ENCODE data around the gene GALNT18. TPM values are rescaled to one million over a fixed set of nuclear protein-coding genes. Genes with fewer than 3 reads are reported as not detected.

The GALNT18 gene
- total RNA-seq, 3 donors from 2014 or later, result 14.7 to 25.9 (median 16.4) TPM

DNA sequence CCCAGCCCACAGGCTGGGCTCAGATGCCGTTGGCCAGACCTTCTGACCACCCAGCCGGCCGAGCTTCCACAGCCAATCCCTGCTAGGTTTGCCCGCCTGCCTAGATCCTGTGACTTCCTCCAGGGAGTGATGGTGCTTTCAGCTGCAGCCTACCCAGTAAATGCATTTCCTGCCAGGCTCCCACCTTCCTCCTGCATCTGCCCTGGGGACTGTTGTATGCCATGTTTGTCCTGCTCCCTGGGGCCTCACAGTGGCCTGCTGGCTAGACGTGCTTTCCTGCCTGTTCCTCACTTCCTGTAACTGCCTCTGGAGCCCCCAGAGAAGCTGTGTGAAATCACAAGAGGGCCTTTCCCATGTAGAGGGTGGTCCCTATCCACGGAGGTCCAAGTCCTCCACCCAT lies 86.2 kb downstream of the GALNT18 start:
- H3K27ac ChIP-seq, result no peak overlapping the region
- no peaks in the 10 kb centered on the region for H3K9me3 ChIP-seq
- no peaks in the 10 kb centered on the region for H3K4me1 ChIP-seq
- no peaks in the 10 kb centered on the region for H3K27me3 ChIP-seq
- DNase-seq (ENCODE audit: low spot score in 2 of 2), result no peak
- no peaks in the 10 kb centered on the region for H3K36me3 ChIP-seq
- TF ChIP-seq, protein P1, sequence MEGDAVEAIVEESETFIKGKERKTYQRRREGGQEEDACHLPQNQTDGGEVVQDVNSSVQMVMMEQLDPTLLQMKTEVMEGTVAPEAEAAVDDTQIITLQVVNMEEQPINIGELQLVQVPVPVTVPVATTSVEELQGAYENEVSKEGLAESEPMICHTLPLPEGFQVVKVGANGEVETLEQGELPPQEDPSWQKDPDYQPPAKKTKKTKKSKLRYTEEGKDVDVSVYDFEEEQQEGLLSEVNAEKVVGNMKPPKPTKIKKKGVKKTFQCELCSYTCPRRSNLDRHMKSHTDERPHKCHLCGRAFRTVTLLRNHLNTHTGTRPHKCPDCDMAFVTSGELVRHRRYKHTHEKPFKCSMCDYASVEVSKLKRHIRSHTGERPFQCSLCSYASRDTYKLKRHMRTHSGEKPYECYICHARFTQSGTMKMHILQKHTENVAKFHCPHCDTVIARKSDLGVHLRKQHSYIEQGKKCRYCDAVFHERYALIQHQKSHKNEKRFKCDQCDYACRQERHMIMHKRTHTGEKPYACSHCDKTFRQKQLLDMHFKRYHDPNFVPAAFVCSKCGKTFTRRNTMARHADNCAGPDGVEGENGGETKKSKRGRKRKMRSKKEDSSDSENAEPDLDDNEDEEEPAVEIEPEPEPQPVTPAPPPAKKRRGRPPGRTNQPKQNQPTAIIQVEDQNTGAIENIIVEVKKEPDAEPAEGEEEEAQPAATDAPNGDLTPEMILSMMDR (IDR thresholded peaks at IDR 0.05), result no peak
- TF ChIP-seq POLR2A (IDR thresholded peaks at IDR 0.05) (no peak), POLR2AphosphoS5 (IDR thresholded peaks at IDR 0.05) (no peak)
- intact Hi-C loops (cut with DNase I; ENCODE audit: low total_unique reads), result loop anchor here (1.0 kb wide), 1 partner anchor 16 kb away; no protein-coding TSS in a partner anchor
- no peak overlapping the region for H3K4me3 ChIP-seq

DNA sequence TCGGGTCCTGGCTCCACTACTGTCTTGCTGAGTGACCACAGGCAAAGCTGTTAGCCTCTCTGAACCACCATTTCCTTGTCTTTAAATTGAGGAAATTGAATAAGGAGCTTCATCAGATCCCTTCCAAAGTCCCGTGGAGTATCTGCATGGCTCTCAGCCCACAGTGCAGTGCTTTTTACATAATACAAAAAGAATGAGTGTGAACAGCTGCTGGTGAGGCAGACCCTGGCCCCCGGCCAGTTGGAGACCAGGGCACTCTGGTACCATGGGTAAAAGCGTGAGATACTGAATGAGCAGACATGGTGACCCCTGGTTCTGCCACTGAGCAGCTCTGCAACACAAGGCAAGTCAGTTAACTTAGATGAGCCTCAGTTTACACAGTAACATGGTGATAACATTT lies 86.8 kb downstream of the GALNT18 start:
- H3K27ac ChIP-seq, result no peak overlapping the region
- no peaks in the 10 kb centered on the region for H3K4me1 ChIP-seq
- DNase-seq (ENCODE audit: low spot score in 2 of 2), result no peak
- TF ChIP-seq, protein P1 (IDR thresholded peaks at IDR 0.05), result no peak
- TF ChIP-seq POLR2AphosphoS5 (IDR thresholded peaks at IDR 0.05) (no peak), POLR2A (IDR thresholded peaks at IDR 0.05) (no peak)
- H3K36me3 ChIP-seq, result no peaks in the 10 kb centered on the region
- intact Hi-C loops (cut with DNase I; ENCODE audit: low total_unique reads), result loop anchor here (1.0 kb wide), 1 partner anchor 16 kb away; no protein-coding TSS in a partner anchor
- H3K27me3 ChIP-seq, result no peaks in the 10 kb centered on the region
- no peak overlapping the region for H3K4me3 ChIP-seq
- no peaks in the 10 kb centered on the region for H3K9me3 ChIP-seq

DNA sequence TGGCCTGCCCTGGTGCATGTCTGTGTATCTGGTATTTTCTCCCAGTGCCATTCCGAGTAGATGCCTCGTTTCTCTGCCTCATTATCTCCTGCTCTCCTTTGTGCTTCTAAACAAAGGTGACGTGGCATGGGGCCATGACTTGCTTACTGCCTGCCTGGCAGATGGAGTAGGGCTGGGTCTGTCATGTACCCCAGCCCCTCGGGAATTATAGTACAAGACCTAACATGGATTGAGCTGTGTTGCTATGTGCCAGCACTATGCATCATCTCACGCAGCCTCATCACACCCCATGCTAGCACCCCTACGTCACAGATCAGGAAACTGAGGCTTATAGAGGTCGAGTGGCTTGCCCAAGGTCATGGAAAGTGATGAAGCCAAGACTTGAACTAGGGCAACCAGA lies 88.1 kb downstream of the GALNT18 start:
- Histone ChIP-seq H3K27ac (no peak overlapping the region), H3K36me3 (no peaks in the 10 kb centered on the region), H3K4me1 (no peaks in the 10 kb centered on the region), H3K27me3 (no peaks in the 10 kb centered on the region), H3K4me3 (no peak overlapping the region), H3K9me3 (no peaks in the 10 kb centered on the region)
- TF ChIP-seq POLR2AphosphoS5 (IDR thresholded peaks at IDR 0.05) (no peak), POLR2A (IDR thresholded peaks at IDR 0.05) (no peak)
- TF ChIP-seq, protein P1 (IDR thresholded peaks at IDR 0.05), result no peak
- intact Hi-C loops (cut with DNase I; ENCODE audit: low total_unique reads), result no loop called here
- DNase-seq (ENCODE audit: low spot score in 2 of 2), result no peak

DNA sequence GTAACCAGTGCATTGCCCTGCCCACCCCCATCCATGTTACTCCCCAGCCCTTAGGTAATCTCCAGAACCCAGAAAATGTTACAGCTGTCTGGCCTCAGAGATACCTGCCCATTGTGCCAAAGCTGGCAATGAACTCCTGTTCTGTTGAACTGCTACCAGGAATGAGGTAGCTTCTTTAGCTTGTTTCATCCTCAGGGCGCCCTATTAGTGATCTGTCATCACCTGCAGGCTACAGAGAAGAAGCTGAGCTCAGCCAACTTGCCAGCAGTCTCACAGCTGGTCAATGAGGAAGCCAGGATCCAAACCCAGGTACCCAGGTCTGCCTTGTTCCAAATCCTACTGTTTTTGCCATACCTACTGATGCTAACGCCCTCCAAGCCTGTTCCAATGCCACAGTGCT lies 88.7 kb downstream of the GALNT18 start:
- no peak for DNase-seq (ENCODE audit: low spot score in 2 of 2)
- no peak overlapping the region for H3K4me3 ChIP-seq
- H3K36me3 ChIP-seq, result no peaks in the 10 kb centered on the region
- intact Hi-C loops (cut with DNase I; ENCODE audit: low total_unique reads), result no loop called here
- H3K27ac ChIP-seq, result no peak overlapping the region
- H3K9me3 ChIP-seq, result no peaks in the 10 kb centered on the region
- no peaks in the 10 kb centered on the region for H3K27me3 ChIP-seq
- H3K4me1 ChIP-seq, result no peaks in the 10 kb centered on the region
- TF ChIP-seq, protein P1 (IDR thresholded peaks at IDR 0.05), result no peak
- no peak for TF ChIP-seq POLR2A (IDR thresholded peaks at IDR 0.05)
- TF ChIP-seq POLR2AphosphoS5 (IDR thresholded peaks at IDR 0.05), result no peak

DNA sequence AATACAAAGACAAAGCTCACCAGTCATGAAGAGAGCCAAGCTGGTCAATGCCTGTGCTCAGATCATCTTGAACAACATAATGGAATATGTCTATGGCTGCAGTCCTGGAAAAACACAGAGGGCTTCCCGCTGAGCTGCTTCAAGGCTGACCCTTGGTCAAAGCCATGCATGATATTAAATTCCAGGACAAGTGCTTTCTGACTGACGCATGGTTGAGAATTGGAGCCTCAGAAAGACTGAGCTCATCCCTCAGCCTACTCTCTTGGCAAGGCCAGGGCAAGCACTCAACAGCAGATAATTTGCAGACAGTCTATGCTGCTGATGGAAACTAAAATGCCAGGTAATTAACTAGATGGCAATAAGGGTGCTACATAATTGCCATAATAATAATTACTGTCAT lies 89.2 kb downstream of the GALNT18 start:
- no peaks in the 10 kb centered on the region for H3K9me3 ChIP-seq
- H3K27me3 ChIP-seq, result no peaks in the 10 kb centered on the region
- H3K27ac ChIP-seq, result no peak overlapping the region
- TF ChIP-seq POLR2AphosphoS5 (IDR thresholded peaks at IDR 0.05) (no peak), POLR2A (IDR thresholded peaks at IDR 0.05) (no peak)
- TF ChIP-seq, protein P1 (IDR thresholded peaks at IDR 0.05), result no peak
- DNase-seq (ENCODE audit: low spot score in 2 of 2), result no peak
- intact Hi-C loops (cut with DNase I; ENCODE audit: low total_unique reads), result no loop called here
- no peaks in the 10 kb centered on the region for H3K4me1 ChIP-seq
- H3K4me3 ChIP-seq, result no peak overlapping the region
- no peaks in the 10 kb centered on the region for H3K36me3 ChIP-seq

Measured in breast epithelium (tissue), 4 donors.